Panc1 (cell line): ENCODE data around the gene GSTM1. TPM values are rescaled to one million over a fixed set of nuclear protein-coding genes. Genes with fewer than 3 reads are reported as not detected.
A peak's percentile ranks its signal among the peaks of the same experiment; 100 is the strongest.

Experiments used
- ATAC-seq: fragments of 200-7000 bp; cut with Tn5 transposase; 2 replicates; pipeline ENCODE4 v1.9.1; 2020; ENCODE audit warnings: mild to moderate bottlenecking, moderate library complexity
- BruUV-seq: library from RNA; stranded (reverse); fragments of 400-500 nt; replicated peaks from 2 replicates; lab custom pipeline; 2021; lab: Mats Ljungman, UMichigan
- CTCF ChIA-PET: fragments of 300-600 bp; sonication (Branson Sonifier 250); formaldehyde crosslinking; loops from one replicate; lab custom pipeline; 2022; ENCODE audit warnings: antibody characterized with exemption; lab: Charles Lee
- POLR2A ChIA-PET: fragments of 300-600 bp; sonication (Branson Sonifier 250); formaldehyde crosslinking; loops from one replicate; lab custom pipeline; 2022; ENCODE audit warnings: antibody characterized with exemption; lab: Charles Lee
- DNase-seq: peaks from one replicate; pipeline ENCODE4 v3.0.0-alpha.2; 2010; ENCODE audit warnings: low read depth, low spot score
- H3K27ac ChIP-seq: 2 replicates; pipeline ENCODE4 v1.5.1; 2011; ENCODE audit warnings: mild to moderate bottlenecking, low read length, inconsistent platforms
- H3K27me3 ChIP-seq: fragments of 200-500 bp; sonication (Bioruptor generic); 2 replicates; pipeline ENCODE4 v1.6.0; 2014; ENCODE audit warnings: low read length, inconsistent platforms; ENCODE audit not compliant: control insufficient read depth, insufficient read depth
- H3K36me3 ChIP-seq: fragments of 200-500 bp; sonication (Bioruptor generic); 2 replicates; pipeline ENCODE4 v1.5.1; 2014; ENCODE audit warnings: inconsistent platforms, mild to moderate bottlenecking, low read length, moderate library complexity; ENCODE audit not compliant: control insufficient read depth, insufficient read depth
- H3K4me1 ChIP-seq: 2 replicates; pipeline ENCODE4 v1.5.1; 2011; ENCODE audit warnings: inconsistent platforms, mild to moderate bottlenecking, low read length, moderate library complexity; ENCODE audit not compliant: control insufficient read depth, insufficient read depth
- H3K4me3 ChIP-seq, 2 experiments: 2 replicates each; pipeline ENCODE4 v1.5.1; 2011 to 2012; ENCODE audit warnings: low read depth in 2 of 2, low read length in 2 of 2, mild to moderate bottlenecking in 2 of 2, inconsistent platforms in 1 of 2, moderate library complexity in 1 of 2
- H3K9me3 ChIP-seq: fragments of 200-500 bp; sonication (Bioruptor generic); 2 replicates; pipeline ENCODE4 v1.5.1; 2014; ENCODE audit warnings: low read depth, mild to moderate bottlenecking, inconsistent platforms, low read length, moderate library complexity; ENCODE audit not compliant: control insufficient read depth, insufficient read depth
- POLR2AphosphoS5 ChIP-seq: IDR thresholded peaks from 2 replicates; pipeline ENCODE4 v1.6.1; 2012; ENCODE audit warnings: mild to moderate bottlenecking, low read depth, low read length, moderate library complexity
- SIN3A ChIP-seq: IDR thresholded peaks from 2 replicates; pipeline ENCODE4 v1.6.1; 2012; ENCODE audit warnings: low read depth, mild to moderate bottlenecking, low read length, moderate library complexity, borderline replicate concordance; ENCODE audit not compliant: insufficient read depth
- TCF7L2 ChIP-seq: IDR thresholded peaks from 2 replicates; pipeline ENCODE4 v1.6.1; 2011; ENCODE audit warnings: mild to moderate bottlenecking, low read depth, low read length, inconsistent platforms
- in situ Hi-C: cut with HindIII; loops from 2 replicates; pipeline ENCODE4 v1.10.0; 2016; ENCODE audit warnings: low sequenced_read_pairs, low pct_unique_long_range_greater_than_20kb
- intact Hi-C: fragments of 100-400 bp; cut with micrococcal nuclease; formaldehyde crosslinking; loops from one replicate; pipeline ENCODE4 v1.10.0; 2022; ENCODE audit not compliant: unreplicated experiment
- total RNA-seq: library from RNA; stranded (reverse); gene quantifications from one replicate; pipeline ENCODE4 v1.2.1, GENCODE V29; 2021; ENCODE audit not compliant: unreplicated experiment
- TF ChIP-seq, protein P1 (sequence below): fragments of 450-650 bp; IDR thresholded peaks from 2 replicates; pipeline ENCODE4 v1.5.1; 2017; ENCODE audit warnings: mild to moderate bottlenecking
- TF ChIP-seq, protein P2 (sequence below), 2 experiments: IDR thresholded peaks; 2 replicates each; pipeline ENCODE4 v1.6.1; 2011 to 2012; ENCODE audit warnings: low read depth in 2 of 2, control low read depth in 1 of 2, low read length in 1 of 2, mild to moderate bottlenecking in 1 of 2, moderate library complexity in 1 of 2; ENCODE audit not compliant: insufficient read depth in 1 of 2

The GSTM1 gene
- total RNA-seq, 1 experiment from 2014 or later = not detected

DNA sequence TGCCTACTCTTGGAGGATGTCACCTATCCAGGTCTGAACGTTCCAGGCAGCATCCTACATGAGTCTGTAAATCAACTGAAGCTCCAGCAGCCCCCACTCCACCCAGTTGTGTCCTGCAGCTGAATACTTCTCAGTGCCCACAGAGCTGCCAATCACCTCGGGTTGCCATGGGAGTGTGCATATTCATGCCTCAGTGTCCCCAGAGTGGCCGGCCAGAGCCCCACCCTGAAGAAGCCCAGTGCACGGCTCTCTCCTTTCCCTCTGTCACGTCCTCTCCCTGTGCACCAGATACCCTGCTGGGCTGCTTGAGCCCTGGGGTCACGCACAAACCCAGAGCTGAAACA, 47.8 kb upstream of the GSTM1 start:
- Histone ChIP-seq H3K27me3 (no peaks in the 10 kb centered on the region), H3K4me1 (peaks cover 6% of the 10 kb centered on the region), H3K4me3 (no peak overlapping the region), H3K27ac (no peak overlapping the region), H3K36me3 (no peaks in the 10 kb centered on the region), H3K9me3 (no peaks in the 10 kb centered on the region)
- no TSS peak for BruUV-seq
- TF ChIP-seq, protein P1, sequence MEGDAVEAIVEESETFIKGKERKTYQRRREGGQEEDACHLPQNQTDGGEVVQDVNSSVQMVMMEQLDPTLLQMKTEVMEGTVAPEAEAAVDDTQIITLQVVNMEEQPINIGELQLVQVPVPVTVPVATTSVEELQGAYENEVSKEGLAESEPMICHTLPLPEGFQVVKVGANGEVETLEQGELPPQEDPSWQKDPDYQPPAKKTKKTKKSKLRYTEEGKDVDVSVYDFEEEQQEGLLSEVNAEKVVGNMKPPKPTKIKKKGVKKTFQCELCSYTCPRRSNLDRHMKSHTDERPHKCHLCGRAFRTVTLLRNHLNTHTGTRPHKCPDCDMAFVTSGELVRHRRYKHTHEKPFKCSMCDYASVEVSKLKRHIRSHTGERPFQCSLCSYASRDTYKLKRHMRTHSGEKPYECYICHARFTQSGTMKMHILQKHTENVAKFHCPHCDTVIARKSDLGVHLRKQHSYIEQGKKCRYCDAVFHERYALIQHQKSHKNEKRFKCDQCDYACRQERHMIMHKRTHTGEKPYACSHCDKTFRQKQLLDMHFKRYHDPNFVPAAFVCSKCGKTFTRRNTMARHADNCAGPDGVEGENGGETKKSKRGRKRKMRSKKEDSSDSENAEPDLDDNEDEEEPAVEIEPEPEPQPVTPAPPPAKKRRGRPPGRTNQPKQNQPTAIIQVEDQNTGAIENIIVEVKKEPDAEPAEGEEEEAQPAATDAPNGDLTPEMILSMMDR = no peak
- TF ChIP-seq POLR2AphosphoS5 (no peak), TCF7L2 (no peak), SIN3A (no peak)
- TF ChIP-seq, protein P2, sequence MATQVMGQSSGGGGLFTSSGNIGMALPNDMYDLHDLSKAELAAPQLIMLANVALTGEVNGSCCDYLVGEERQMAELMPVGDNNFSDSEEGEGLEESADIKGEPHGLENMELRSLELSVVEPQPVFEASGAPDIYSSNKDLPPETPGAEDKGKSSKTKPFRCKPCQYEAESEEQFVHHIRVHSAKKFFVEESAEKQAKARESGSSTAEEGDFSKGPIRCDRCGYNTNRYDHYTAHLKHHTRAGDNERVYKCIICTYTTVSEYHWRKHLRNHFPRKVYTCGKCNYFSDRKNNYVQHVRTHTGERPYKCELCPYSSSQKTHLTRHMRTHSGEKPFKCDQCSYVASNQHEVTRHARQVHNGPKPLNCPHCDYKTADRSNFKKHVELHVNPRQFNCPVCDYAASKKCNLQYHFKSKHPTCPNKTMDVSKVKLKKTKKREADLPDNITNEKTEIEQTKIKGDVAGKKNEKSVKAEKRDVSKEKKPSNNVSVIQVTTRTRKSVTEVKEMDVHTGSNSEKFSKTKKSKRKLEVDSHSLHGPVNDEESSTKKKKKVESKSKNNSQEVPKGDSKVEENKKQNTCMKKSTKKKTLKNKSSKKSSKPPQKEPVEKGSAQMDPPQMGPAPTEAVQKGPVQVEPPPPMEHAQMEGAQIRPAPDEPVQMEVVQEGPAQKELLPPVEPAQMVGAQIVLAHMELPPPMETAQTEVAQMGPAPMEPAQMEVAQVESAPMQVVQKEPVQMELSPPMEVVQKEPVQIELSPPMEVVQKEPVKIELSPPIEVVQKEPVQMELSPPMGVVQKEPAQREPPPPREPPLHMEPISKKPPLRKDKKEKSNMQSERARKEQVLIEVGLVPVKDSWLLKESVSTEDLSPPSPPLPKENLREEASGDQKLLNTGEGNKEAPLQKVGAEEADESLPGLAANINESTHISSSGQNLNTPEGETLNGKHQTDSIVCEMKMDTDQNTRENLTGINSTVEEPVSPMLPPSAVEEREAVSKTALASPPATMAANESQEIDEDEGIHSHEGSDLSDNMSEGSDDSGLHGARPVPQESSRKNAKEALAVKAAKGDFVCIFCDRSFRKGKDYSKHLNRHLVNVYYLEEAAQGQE (IDR thresholded peaks at IDR 0.05; ENCODE audit: insufficient read depth in 1 of 2, low read depth in 2 of 2, low read length in 1 of 2) = no peak
- ChIA-PET CTCF (interaction anchor here (0.6 to 2.6 kb wide), 9 partner anchors 9 to 344 kb away, joined by 3 to 18 read pairs (median 5); partner anchors contain the start of genes AHCYL1 and GNAI3), POLR2A (interaction anchor here (0.9 kb wide), 1 partner anchor 28 kb away, joined by 3 read pairs; the partner anchor contains the start of gene GSTM2)
- DNase-seq = no peak
- no peak for ATAC-seq
- in situ Hi-C loops (no loop called here), intact Hi-C loops (loop anchor here (5.0 kb wide), 1 partner anchor 342 kb away; the partner anchor contains the start of gene AHCYL1)

DNA sequence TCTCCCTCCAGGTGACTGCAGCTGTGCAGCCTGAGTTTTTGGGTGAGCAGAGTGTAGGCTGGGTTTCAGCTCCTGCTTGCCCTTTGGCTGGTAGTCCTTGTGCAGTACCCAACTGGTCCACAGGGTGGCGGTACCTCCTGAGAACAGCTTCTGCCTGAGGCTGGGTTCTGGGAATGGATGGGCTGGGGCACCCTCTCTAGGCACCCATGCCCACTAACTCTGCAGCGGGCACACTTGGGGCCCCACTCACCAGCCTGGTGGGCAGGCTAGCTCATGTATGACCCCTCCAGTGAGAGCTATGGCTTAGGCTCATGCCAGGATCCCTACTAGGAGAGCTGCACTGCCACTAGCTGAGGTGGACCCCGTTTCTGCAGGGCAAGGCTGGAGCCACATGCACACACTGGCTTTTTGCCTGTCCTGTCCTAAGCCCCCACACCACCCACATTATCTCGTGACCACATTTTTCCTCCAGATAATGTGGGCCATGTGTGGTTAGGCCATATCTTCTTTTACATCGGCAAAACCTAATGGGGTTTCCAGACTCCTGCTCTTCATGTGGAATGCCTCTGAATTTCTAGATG, 47.2 kb upstream of the GSTM1 start:
- ChIA-PET POLR2A (interaction anchor here (0.9 kb wide), 1 partner anchor 27 kb away, joined by 3 read pairs; the partner anchor contains the start of gene GSTM2), CTCF (interaction anchor here (0.6 to 2.6 kb wide), 10 partner anchors 10 to 361 kb away, joined by 3 to 18 read pairs (median 4); partner anchors contain the start of genes AHCYL1 and GNAI3)
- in situ Hi-C loops (no loop called here), intact Hi-C loops (loop anchor here (5.0 kb wide), 1 partner anchor 342 kb away; the partner anchor contains the start of gene AHCYL1)
- Histone ChIP-seq H3K36me3 (no peaks in the 10 kb centered on the region), H3K4me1 (peaks cover 8% of the 10 kb centered on the region), H3K4me3 (no peak overlapping the region), H3K9me3 (no peaks in the 10 kb centered on the region), H3K27ac (no peak overlapping the region), H3K27me3 (no peaks in the 10 kb centered on the region)
- DNase-seq (peak; percentile 64), ATAC-seq (peak; percentile 64)
- BruUV-seq = no TSS peak
- TF ChIP-seq, protein P1 = peak; percentile 91
- no peak for TF ChIP-seq TCF7L2
